Motor neuron (in vitro differentiated cells): ENCODE results near the gene NELL1. TPM values are rescaled to one million over a fixed set of nuclear protein-coding genes. Genes with fewer than 3 reads are reported as not detected.
A peak's percentile ranks its signal among the peaks of the same experiment; 100 is the strongest.

ENCODE experiments used
- ATAC-seq, 8 experiments: fragments of 200-7000 bp; cut with Tn5 transposase; replicated peaks in 6 of 8; 2 replicates each; pipeline ENCODE4 v1.8.0; 2021; ENCODE audit warnings: mild to moderate bottlenecking in 8 of 8, moderate library complexity in 8 of 8
- H3K27ac ChIP-seq, 2 donors: fragments of 250-450 bp; sonication (Bioruptor Pico); 2 replicates each; pipeline ENCODE4 v1.9.0; 2021; ENCODE audit warnings: antibody characterized with exemption in 2 of 2, mild to moderate bottlenecking in 2 of 2, moderate library complexity in 1 of 2
- H3K4me1 ChIP-seq, 2 donors: fragments of 250-450 bp; sonication (Bioruptor Pico); replicated peaks in 1 of 2; 2 replicates each; pipeline ENCODE4 v1.6.1; 2021; ENCODE audit warnings: antibody characterized with exemption in 2 of 2, mild to moderate bottlenecking in 2 of 2, moderate library complexity in 1 of 2
- H3K4me3 ChIP-seq, 5 donors: fragments of 250-450 bp; sonication (Bioruptor Pico); 2 replicates each; pipeline ENCODE4 v1.9.0; 2021; ENCODE audit warnings: antibody characterized with exemption in 5 of 5, mild to moderate bottlenecking in 5 of 5, moderate library complexity in 4 of 5
- WGBS, 10 experiments: fragments of 450-650 bp; shearing (Covaris generic); methylation state at CpG; one replicate each; pipeline ENCODE4 v1.0.0; 2022; 5-methylcytosine and 5-hydroxymethylcytosine counted together
- in situ Hi-C, 9 experiments: fragments of 400-800 bp; cut with MboI; loops; one replicate each; pipeline ENCODE4 v1.15.0; 2021; ENCODE audit warnings: low sequenced_read_pairs in 9 of 9, low pct_unique_long_range_greater_than_20kb in 2 of 9; ENCODE audit not compliant: unreplicated experiment in 9 of 9
- total RNA-seq, 8 experiments: library from RNA; unstranded; fragments of 300-600 nt; gene quantifications; 2 replicates each; pipeline versions ENCODE4 v1.2.3 to v1.2.4, GENCODE V29; 2022

The NELL1 gene
- total RNA-seq, 8 experiments from 2014 or later = 0.25 to 129 (median 46.4) TPM

DNA sequence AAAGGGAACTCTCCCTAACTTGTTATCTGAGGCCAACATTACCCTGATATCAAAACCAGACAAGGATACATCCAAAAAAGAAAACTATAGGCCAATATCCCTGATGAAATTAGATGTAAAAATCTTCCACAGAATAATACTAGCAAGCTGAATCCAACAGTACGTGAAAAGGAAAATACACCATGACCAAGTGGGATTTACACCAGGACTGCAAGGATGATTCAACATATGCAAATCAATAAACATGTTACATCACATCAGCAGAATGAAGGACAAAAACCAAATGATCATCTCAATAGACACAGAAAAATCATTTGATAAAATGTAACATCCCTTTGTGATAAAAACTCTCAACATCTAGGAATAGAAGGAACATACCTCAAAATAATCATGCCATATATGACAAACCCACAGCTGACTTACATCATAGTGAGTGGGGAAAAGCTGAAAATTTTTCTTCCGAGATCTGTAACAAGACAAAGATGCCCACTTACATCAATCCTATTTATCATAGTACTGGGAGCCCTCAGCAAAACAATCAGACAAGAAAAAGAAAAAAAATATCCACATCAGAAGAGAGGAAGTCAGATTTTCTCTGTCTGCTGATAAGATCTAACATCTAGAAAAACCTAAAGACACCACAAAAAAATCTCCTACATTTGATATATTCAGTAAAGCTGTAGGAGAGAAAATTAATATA is 820.2 kb downstream of the NELL1 start:
- Histone ChIP-seq H3K4me1 (no peaks in the 10 kb centered on the region), H3K27ac (no peak overlapping the region), H3K4me3 (no peak overlapping the region)
- 38 to 100% (median 83%) methylated on average over 1 to 2 of the region's 2 CpGs for WGBS, 10 experiments
- in situ Hi-C loops = no loop called here
- ATAC-seq = peak in 2 of 8 experiments; percentile 26 to 40

GRCh38 chr11:21492931-21493330 is 823.5 kb downstream of the NELL1 start:
- 33 to 100% (median 70%) methylated on average over 1 of the region's 1 CpG; no CpG with 5 or more reads in 2 of the 10 experiments for WGBS, 10 experiments
- Histone ChIP-seq H3K4me3 (no peak overlapping the region), H3K4me1 (no peaks in the 10 kb centered on the region), H3K27ac (no peak overlapping the region)
- ATAC-seq = no peak
- in situ Hi-C loops = no loop called here

- in situ Hi-C loops = no loop called here
- H3K27ac ChIP-seq = no peak overlapping the region
- ATAC-seq = no peak
- H3K4me1 ChIP-seq = no peaks in the 10 kb centered on the region
- 40 to 100% (median 94%) methylated on average over 2 to 4 of the region's 4 CpGs for WGBS, 10 experiments
- H3K4me3 ChIP-seq = no peak overlapping the region
These were observed 825.6 kb downstream of the NELL1 start for GRCh38 chr11:21494946-21495345.

DNA sequence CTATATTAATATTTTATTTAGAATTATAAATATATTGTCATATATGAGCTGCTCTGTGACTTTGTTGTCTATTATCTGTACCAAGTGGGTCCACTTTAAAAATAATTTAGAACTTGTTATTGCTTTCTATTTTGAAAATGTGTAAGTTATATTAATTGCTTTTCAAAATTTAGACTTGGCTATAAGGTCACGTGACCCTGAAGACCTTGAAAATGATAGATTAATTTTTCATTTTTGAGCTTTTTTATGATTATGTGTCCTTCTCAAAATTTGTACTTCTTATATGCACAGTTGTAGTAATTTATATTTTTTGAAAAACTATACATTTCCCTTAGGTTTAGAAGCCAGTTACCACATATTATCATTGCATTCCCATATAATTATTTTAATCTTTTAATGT is 826.5 kb downstream of the NELL1 start:
- Histone ChIP-seq H3K4me1 (peaks cover 0 to 4% of the 10 kb centered on the region in 2 donors), H3K27ac (no peak overlapping the region), H3K4me3 (no peak overlapping the region)
- WGBS, 10 experiments = 6 to 100% (median 85%) methylated on average over 1 of the region's 1 CpG
- in situ Hi-C loops = no loop called here
- no peak for ATAC-seq

DNA sequence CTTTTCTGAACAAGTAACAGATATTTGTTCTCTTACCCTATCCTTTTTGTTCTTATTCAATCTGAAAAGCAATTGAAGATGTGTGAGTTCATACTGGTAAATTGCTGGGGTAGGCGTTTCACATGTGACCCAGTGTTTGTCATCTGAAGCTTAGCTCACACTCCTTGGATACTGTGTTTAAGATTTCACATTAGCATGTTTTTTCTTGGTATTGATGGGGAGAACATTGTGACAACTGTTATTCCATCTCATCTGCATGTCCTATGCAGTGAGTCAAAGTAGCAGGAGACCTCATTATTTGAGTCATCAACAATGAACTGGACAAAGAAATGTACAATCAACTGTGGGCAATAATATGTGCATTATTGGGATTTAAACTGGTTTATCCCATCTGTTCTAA is 831.9 kb downstream of the NELL1 start:
- ATAC-seq = peak; percentile 89 to 98 (median 94)
- H3K4me3 ChIP-seq = no peak overlapping the region
- in situ Hi-C loops = no loop called here
- H3K27ac ChIP-seq = no peak overlapping the region
- H3K4me1 ChIP-seq = peaks cover 0 to 10% of the 10 kb centered on the region in 2 donors
- 0 to 80% (median 22%) methylated on average over 1 of the region's 1 CpG; no CpG with 5 or more reads in 3 of the 10 experiments for WGBS, 10 experiments

- Histone ChIP-seq H3K27ac (no peak overlapping the region), H3K4me3 (no peak overlapping the region), H3K4me1 (peaks cover 0 to 10% of the 10 kb centered on the region in 2 donors)
- in situ Hi-C loops = no loop called here
- WGBS, 10 experiments = 0 to 100% (median 80%) methylated on average over 1 of the region's 1 CpG
- no peak for ATAC-seq
These were observed 835.7 kb downstream of the NELL1 start for GRCh38 chr11:21505070-21505469.

- in situ Hi-C loops = no loop called here
- Histone ChIP-seq H3K27ac (no peak overlapping the region), H3K4me3 (no peak overlapping the region), H3K4me1 (no peaks in the 10 kb centered on the region)
- peak; percentile 65 to 99 (median 88) for ATAC-seq
- WGBS, 10 experiments = 0 to 75% (median 26%) methylated on average over 1 to 2 of the region's 2 CpGs; no CpG with 5 or more reads in 2 of the 10 experiments
These were observed 842.6 kb downstream of the NELL1 start for GRCh38 chr11:21511835-21512440.

- 7 to 100% (median 73%) methylated on average over 1 to 3 of the region's 3 CpGs; no CpG with 5 or more reads in 3 of the 10 experiments for WGBS, 10 experiments
- H3K27ac ChIP-seq = no peak overlapping the region
These were observed 844.9 kb downstream of the NELL1 start for GRCh38 chr11:21514316-21514715.

DNA sequence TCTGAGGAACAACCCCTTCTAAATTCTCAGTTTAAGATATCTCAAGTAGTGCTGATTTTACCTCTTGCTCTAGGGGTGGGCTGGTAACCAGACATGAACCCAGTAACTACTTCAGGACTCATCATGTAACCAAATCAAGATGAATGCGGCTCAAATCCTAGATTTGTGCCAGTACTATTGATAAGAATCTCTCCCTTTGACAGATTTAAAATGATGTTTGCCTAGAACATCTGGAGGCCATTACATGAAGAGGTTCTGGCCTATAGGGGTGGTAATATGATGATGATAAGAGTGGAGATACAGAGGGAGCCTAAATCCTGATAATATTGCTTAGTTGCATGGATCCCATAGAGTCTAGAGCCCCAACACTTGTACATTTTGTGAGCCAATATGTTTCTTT is 850.9 kb downstream of the NELL1 start:
- H3K4me3 ChIP-seq = no peak overlapping the region
- 0 to 100% (median 53%) methylated on average over 1 of the region's 1 CpG; no CpG with 5 or more reads in 6 of the 10 experiments for WGBS, 10 experiments
- H3K27ac ChIP-seq = no peak overlapping the region
- no peak for ATAC-seq
- no peaks in the 10 kb centered on the region for H3K4me1 ChIP-seq
- in situ Hi-C loops = no loop called here

More at GRCh38 chr11:21514316-21514715, 844.9 kb downstream of the NELL1 start:
- Histone ChIP-seq H3K4me3 (no peak overlapping the region), H3K4me1 (no peaks in the 10 kb centered on the region)
- peak in 3 of 8 experiments; percentile 38 to 44 (median 44) for ATAC-seq
- in situ Hi-C loops = no loop called here

GRCh38 chr11:21529187-21529586 is 859.8 kb downstream of the NELL1 start:
- peaks cover 11 to 18% of the 10 kb centered on the region in 2 donors for H3K4me1 ChIP-seq
- no peak overlapping the region for H3K27ac ChIP-seq
- WGBS, 10 experiments = 0 to 100% (median 86%) methylated on average over 1 of the region's 1 CpG; no CpG with 5 or more reads in 4 of the 10 experiments
- in situ Hi-C loops = no loop called here
- no peak overlapping the region for H3K4me3 ChIP-seq
- peak in 1 of 8 experiments; percentile 56 for ATAC-seq

DNA sequence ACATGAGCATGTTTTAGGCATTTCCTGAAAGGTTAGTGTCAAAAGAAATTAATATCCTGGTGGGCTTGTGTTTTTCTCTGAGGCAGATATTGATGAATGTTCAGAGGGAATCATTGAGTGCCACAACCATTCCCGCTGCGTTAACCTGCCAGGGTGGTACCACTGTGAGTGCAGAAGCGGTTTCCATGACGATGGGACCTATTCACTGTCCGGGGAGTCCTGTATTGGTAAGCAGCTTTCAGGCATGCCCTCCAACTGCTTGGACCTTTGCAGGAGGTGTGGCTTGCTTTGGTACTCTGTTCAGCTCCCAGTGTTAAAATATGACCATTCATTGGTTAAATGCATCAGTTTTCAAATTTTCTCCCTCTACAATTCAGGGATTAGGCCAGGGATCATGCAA is 864.9 kb downstream of the NELL1 start:
- peak in 5 of 8 experiments; percentile 58 to 85 (median 75) for ATAC-seq
- H3K4me3 ChIP-seq = no peak overlapping the region
- 17 to 86% (median 31%) methylated on average over 2 to 5 of the region's 5 CpGs; no CpG with 5 or more reads in 5 of the 10 experiments for WGBS, 10 experiments
- H3K4me1 ChIP-seq = peaks cover 18 to 29% of the 10 kb centered on the region in 2 donors
- in situ Hi-C loops = no loop called here
- H3K27ac ChIP-seq = no peak overlapping the region

- H3K27ac ChIP-seq = no peak overlapping the region
- no peak for ATAC-seq
- in situ Hi-C loops = no loop called here
- WGBS, 10 experiments = 17 to 100% (median 86%) methylated on average over 1 of the region's 1 CpG; no CpG with 5 or more reads in 2 of the 10 experiments
- no peak overlapping the region for H3K4me3 ChIP-seq
- peaks cover 7 to 34% of the 10 kb centered on the region in 2 donors for H3K4me1 ChIP-seq
These were observed 868.6 kb downstream of the NELL1 start for GRCh38 chr11:21537980-21538379.

DNA sequence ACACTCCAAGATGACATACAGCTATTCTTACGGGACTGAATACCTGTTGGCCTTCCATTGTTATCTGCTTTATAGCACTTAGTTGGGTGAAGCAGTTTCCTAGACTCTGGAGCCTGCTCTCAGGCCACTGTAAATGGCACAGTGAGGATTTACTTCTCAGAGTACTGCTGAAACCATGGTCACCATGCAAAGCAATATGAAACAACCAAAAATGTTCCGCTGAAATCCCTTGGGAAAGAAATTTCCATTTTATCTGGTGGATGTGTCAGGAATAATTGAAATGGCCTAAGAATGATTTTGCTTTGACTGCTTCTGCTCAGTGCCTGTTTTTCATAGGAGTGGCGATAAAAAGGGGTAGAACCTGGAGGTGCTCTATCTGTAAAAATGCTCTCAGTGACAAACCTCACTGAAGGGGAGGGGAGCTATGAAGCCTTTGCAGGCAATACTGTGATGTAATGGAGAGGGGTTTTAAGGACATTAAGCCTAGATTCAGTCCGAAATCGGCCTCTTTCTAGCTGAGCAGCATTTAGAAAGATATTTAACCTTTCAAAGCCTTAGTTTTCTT is 871.9 kb downstream of the NELL1 start:
- Histone ChIP-seq H3K4me3 (no peak overlapping the region), H3K4me1 (peaks cover 0 to 16% of the 10 kb centered on the region in 2 donors), H3K27ac (peak overlapping the region in 1 of 2 donors; percentile 38)
- in situ Hi-C loops = no loop called here
- WGBS, 10 experiments = 7 to 100% (median 71%) methylated on average over 1 to 5 of the region's 5 CpGs
- peak in 5 of 8 experiments; percentile 43 to 89 (median 86) for ATAC-seq
